Activated CD4-positive, alpha-beta T cell treated with anti-CD3 and anti-CD28 coated beads for 36 hours (primary cell): ENCODE data around the gene HCFC1R1. TPM values are rescaled to one million over a fixed set of nuclear protein-coding genes. Genes with fewer than 3 reads are reported as not detected.

ENCODE experiments used
- ATAC-seq: fragments of 200-7000 bp; cut with Tn5 transposase; one replicate; pipeline ENCODE4 v1.10.0; 2021; ENCODE audit warnings: mild to moderate bottlenecking, moderate library complexity
- CTCF ChIA-PET: fragments of 350-600 bp; sonication (Branson Sonifier 250); formaldehyde crosslinking; loops from one replicate; lab custom pipeline; 2021; ENCODE audit warnings: antibody characterized with exemption; lab: Charles Lee
- POLR2A ChIA-PET: fragments of 350-600 bp; sonication (Branson Sonifier 250); formaldehyde crosslinking; loops from one replicate; lab custom pipeline; 2021; ENCODE audit warnings: antibody characterized with exemption, inconsistent platforms; lab: Charles Lee
- DNase-seq: peaks from one replicate; pipeline ENCODE4 v3.0.0-alpha.2; 2020
- H3K27ac Mint-ChIP-seq: one replicate; pipeline ENCODE4 v1.8.0; 2021; ENCODE audit warnings: mixed read lengths
- H3K27me3 Mint-ChIP-seq: one replicate; pipeline ENCODE4 v1.8.0; 2021; ENCODE audit warnings: mixed read lengths
- H3K36me3 Mint-ChIP-seq: one replicate; pipeline ENCODE4 v1.8.0; 2021; ENCODE audit warnings: low read depth, mixed read lengths
- H3K4me1 Mint-ChIP-seq: one replicate; pipeline ENCODE4 v1.8.0; 2021; ENCODE audit warnings: mixed read lengths
- H3K4me3 Mint-ChIP-seq: one replicate; pipeline ENCODE4 v1.8.0; 2021; ENCODE audit warnings: mild to moderate bottlenecking, moderate library complexity, mixed read lengths
- H3K9me3 Mint-ChIP-seq: one replicate; pipeline ENCODE4 v1.8.0; 2021; ENCODE audit warnings: low read depth, mixed read lengths
- intact Hi-C, 2 experiments: fragments of 100-400 bp; cut with DNase I in 1 of 2; cut with micrococcal nuclease in 1 of 2; formaldehyde crosslinking; loops; one replicate each; pipeline versions ENCODE4 v1.14.2 to v1.15.1; 2022 to 2024; cut with DNase I, micrococcal nuclease
- total RNA-seq, 2 experiments: library from RNA; stranded (reverse); gene quantifications; one replicate each; pipeline ENCODE4 v1.2.3, GENCODE V29; 2021

The HCFC1R1 gene
- total RNA-seq, 2 experiments from 2014 or later: 30.0 to 30.7 TPM

DNA sequence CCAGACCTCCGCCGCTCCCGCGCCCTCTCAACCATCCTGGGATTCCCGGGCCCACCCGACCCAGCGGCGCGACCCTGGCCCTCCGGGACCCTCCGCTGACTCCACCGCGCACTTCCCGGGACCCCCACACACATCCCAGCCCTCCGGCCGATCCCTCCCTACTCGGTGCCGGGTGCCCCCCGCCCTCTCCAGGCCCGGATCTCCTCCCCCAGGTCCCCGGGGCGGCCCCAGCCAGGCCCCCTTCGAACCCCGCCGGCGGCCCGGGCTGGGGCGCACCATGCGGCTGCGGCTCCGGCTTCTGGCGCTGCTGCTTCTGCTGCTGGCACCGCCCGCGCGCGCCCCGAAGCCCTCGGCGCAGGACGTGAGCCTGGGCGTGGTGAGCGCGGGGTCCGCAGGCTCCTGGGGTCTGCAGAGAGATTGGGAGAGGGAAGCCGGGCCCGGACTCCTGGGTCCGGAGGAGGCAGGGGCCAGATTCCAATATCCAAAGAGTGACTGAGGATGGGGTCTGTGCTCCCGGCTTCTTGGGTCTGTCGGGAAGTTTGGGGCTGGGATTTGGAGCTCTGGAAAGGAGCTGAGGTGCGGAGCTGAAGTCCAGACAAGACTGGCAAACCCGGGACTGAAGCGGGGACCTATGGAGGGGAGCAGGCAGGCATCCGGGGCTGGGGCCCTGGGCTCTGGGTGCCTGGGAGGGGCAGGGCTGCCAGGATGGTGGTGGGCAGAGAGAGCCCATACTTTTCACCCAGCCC is 23.1 kb upstream of the HCFC1R1 start:
- DNase-seq: peak; percentile 43
- Mint-ChIP-seq H3K4me1 (peaks cover 19% of the 10 kb centered on the region), H3K4me3 (peak overlapping the region; percentile 43), H3K36me3 (no peaks in the 10 kb centered on the region), H3K27me3 (peaks cover 40% of the 10 kb centered on the region), H3K27ac (no peak overlapping the region), H3K9me3 (no peaks in the 10 kb centered on the region)
- ChIA-PET POLR2A (no interaction called here), CTCF (interaction anchor here (2.1 to 6.0 kb wide), 3 partner anchors 12 to 83 kb away, joined by 5 to 61 read pairs (median 13); no protein-coding TSS in a partner anchor)
- peak; percentile 31 for ATAC-seq
- intact Hi-C loops: no loop called here

DNA sequence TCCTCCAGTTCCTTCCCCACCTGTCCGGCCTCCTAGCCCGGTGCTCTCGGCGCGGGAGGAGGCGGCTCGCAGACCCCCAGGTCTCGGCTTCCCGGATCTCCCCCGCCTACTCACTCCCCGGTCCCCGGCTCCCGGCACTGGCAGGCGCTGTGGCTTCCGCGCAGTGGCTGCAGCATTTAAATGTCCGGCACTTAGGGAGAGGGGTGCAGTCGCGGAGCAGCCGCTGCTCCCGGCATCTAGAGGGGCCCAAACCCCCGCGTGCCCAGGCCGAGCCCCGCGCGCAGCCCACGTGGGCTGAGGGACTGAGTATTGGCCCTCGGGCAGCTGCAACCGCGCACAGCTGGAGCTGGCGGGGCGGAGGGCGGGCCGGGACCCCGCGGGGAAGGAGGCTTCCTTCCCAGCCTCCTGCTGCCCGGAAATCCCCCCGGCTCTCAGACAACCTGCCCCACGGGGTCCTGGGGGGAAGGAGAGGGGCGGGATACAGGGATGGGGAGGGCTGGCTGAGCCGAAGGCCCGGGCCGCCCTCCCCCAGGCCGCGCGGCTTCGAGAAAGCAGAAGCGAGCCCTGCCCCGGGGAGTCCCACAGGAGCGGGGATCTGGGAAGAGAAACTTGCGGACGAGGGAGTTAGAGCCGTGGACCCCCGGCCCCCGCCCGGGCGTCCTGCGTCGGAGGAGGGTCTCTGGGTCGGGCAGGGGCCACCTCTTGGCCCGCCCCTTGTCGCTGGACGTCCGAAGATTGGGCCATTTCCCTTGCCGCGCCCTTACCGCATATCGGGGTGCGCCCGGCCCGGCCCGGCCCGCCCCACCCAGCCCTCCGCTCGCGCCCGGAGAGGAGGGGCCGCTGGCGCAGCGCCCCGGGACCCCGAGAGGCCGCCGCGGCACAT is 22.3 kb upstream of the HCFC1R1 start, which contains the start of gene MMP25:
Gene MMP25 (plus strand): TSS at position 804 of the 883 bp plus-strand sequence. CDS start 357 bp downstream, outside the sequence.
- H3K27ac Mint-ChIP-seq: no peak within 1 kb of the TSS
- POLR2A ChIA-PET: no interaction called here
- CTCF ChIA-PET: interaction anchor here (0.9 to 1.7 kb wide), 5 partner anchors 11 to 122 kb away, joined by 4 to 12 read pairs (median 4); no protein-coding TSS in a partner anchor
- no peaks in the 10 kb centered on the region for H3K36me3 Mint-ChIP-seq
- peak; percentile 19 for ATAC-seq
- peak within 1 kb of the TSS; percentile 63 for H3K4me3 Mint-ChIP-seq
- H3K4me1 Mint-ChIP-seq: peaks cover 14% of the 10 kb centered on the region
- H3K9me3 Mint-ChIP-seq: no peaks in the 10 kb centered on the region
- intact Hi-C loops: no loop called here
- H3K27me3 Mint-ChIP-seq: peaks cover 42% of the 10 kb centered on the region
- DNase-seq: no peak

GRCh38 chr16:3044708-3045107 is 21.0 kb upstream of the HCFC1R1 start:
- no peaks in the 10 kb centered on the region for H3K9me3 Mint-ChIP-seq
- H3K27me3 Mint-ChIP-seq: peaks cover 46% of the 10 kb centered on the region
- H3K4me1 Mint-ChIP-seq: peaks cover 14% of the 10 kb centered on the region
- no peaks in the 10 kb centered on the region for H3K36me3 Mint-ChIP-seq
- ATAC-seq (no peak), DNase-seq (no peak)
- CTCF ChIA-PET: interaction anchor here (0.7 to 1.7 kb wide), 3 partner anchors 13 to 85 kb away, joined by 3 to 12 read pairs (median 8); partner anchors contain the start of genes HCFC1R1 and THOC6
- POLR2A ChIA-PET: interaction anchor here (1.0 kb wide), 1 partner anchor 9 kb away, joined by 4 read pairs; no protein-coding TSS in a partner anchor
- H3K4me3 Mint-ChIP-seq: peak overlapping the region; percentile 63
- intact Hi-C loops: no loop called here
- H3K27ac Mint-ChIP-seq: no peak overlapping the region

GRCh38 chr16:3042376-3042775 is 18.6 kb upstream of the HCFC1R1 start:
- no peak overlapping the region for H3K4me3 Mint-ChIP-seq
- DNase-seq (no peak), ATAC-seq (no peak)
- peaks cover 53% of the 10 kb centered on the region for H3K27me3 Mint-ChIP-seq
- intact Hi-C loops: no loop called here
- ChIA-PET POLR2A (interaction anchor here (0.6 kb wide), 1 partner anchor 53 kb away, joined by 5 read pairs; no protein-coding TSS in a partner anchor), CTCF (interaction anchor here (0.7 to 2.2 kb wide), 5 partner anchors 11 to 120 kb away, joined by 3 to 10 read pairs (median 6); no protein-coding TSS in a partner anchor)
- no peaks in the 10 kb centered on the region for H3K36me3 Mint-ChIP-seq
- no peaks in the 10 kb centered on the region for H3K9me3 Mint-ChIP-seq
- no peak overlapping the region for H3K27ac Mint-ChIP-seq
- H3K4me1 Mint-ChIP-seq: peaks cover 11% of the 10 kb centered on the region

DNA sequence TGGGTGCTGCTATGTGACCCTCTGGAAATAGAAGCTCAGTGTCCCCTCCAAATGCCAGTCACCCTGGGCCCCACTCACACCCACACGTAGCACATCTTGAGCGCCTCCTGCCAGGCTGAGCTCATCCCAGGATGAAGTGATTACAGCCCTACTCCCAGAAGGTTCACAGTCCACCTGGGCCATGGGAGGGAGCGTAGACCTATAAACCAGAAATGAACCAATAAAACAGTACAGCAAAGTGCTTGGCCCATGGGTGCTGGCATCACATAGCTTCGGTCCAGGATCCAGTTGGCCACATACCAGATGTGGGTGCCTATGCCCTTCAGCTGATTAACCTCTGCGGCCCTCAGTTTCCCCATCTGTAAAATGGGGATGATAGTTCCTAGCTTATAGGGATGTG is 15.2 kb upstream of the HCFC1R1 start:
- no peak for DNase-seq
- H3K27me3 Mint-ChIP-seq: peaks cover 53% of the 10 kb centered on the region

GRCh38 chr16:3038256-3038655 is 14.5 kb upstream of the HCFC1R1 start:
- DNase-seq (no peak), ATAC-seq (no peak)
- Mint-ChIP-seq H3K27me3 (peaks cover 54% of the 10 kb centered on the region), H3K9me3 (no peaks in the 10 kb centered on the region), H3K4me3 (no peak overlapping the region), H3K4me1 (peaks cover 7% of the 10 kb centered on the region), H3K27ac (no peak overlapping the region), H3K36me3 (no peaks in the 10 kb centered on the region)
- intact Hi-C loops: no loop called here
- CTCF ChIA-PET: interaction anchor here (0.7 to 2.6 kb wide), 3 partner anchors 8 to 268 kb away, joined by 3 to 15 read pairs (median 6); no protein-coding TSS in a partner anchor
- POLR2A ChIA-PET: no interaction called here

More for the DNA sequence above, 15.2 kb upstream of the HCFC1R1 start:
- ATAC-seq: no peak
- Mint-ChIP-seq H3K4me1 (peaks cover 7% of the 10 kb centered on the region), H3K27ac (no peak overlapping the region), H3K36me3 (no peaks in the 10 kb centered on the region), H3K4me3 (no peak overlapping the region), H3K9me3 (no peaks in the 10 kb centered on the region)
- CTCF ChIA-PET: interaction anchor here (1.0 to 2.6 kb wide), 4 partner anchors 8 to 16 kb away, joined by 3 to 15 read pairs (median 4); no protein-coding TSS in a partner anchor
- POLR2A ChIA-PET: no interaction called here
- intact Hi-C loops: no loop called here

GRCh38 chr16:3036726-3037315 is 13.1 kb upstream of the HCFC1R1 start, which contains the start of gene BICDL2:
BICDL2 (minus strand) TSS chr16:3036944; CDS start chr16:3035496, 1,448 bp downstream.
- ATAC-seq: no peak
- Mint-ChIP-seq H3K27ac (no peak within 1 kb of the TSS), H3K36me3 (no peaks in the 10 kb centered on the region), H3K9me3 (no peaks in the 10 kb centered on the region), H3K4me3 (no peak within 1 kb of the TSS), H3K4me1 (peaks cover 7% of the 10 kb centered on the region), H3K27me3 (peaks cover 60% of the 10 kb centered on the region)
- POLR2A ChIA-PET: no interaction called here
- intact Hi-C loops: no loop called here
- CTCF ChIA-PET: interaction anchor here (0.8 kb wide), 1 partner anchor 143 kb away, joined by 3 read pairs; no protein-coding TSS in a partner anchor
- DNase-seq: no peak

GRCh38 chr16:3035972-3036725 is 12.4 kb upstream of the HCFC1R1 start:
- ATAC-seq (no peak), DNase-seq (no peak)
- no peaks in the 10 kb centered on the region for H3K9me3 Mint-ChIP-seq
- H3K27ac Mint-ChIP-seq: no peak overlapping the region
- intact Hi-C loops: no loop called here
- no peak overlapping the region for H3K4me3 Mint-ChIP-seq
- H3K4me1 Mint-ChIP-seq: peaks cover 7% of the 10 kb centered on the region
- ChIA-PET CTCF (interaction anchor here (1.0 to 9.6 kb wide), 3 partner anchors 33 to 96 kb away, joined by 4 to 130 read pairs (median 104); no protein-coding TSS in a partner anchor), POLR2A (interaction anchor here (0.9 kb wide), 1 partner anchor 8 kb away, joined by 4 read pairs; no protein-coding TSS in a partner anchor)
- H3K27me3 Mint-ChIP-seq: peaks cover 57% of the 10 kb centered on the region
- no peaks in the 10 kb centered on the region for H3K36me3 Mint-ChIP-seq

GRCh38 chr16:3035289-3035971 is 11.7 kb upstream of the HCFC1R1 start:
- DNase-seq (no peak), ATAC-seq (no peak)
- Mint-ChIP-seq H3K4me1 (peaks cover 7% of the 10 kb centered on the region), H3K27me3 (peaks cover 61% of the 10 kb centered on the region), H3K9me3 (no peaks in the 10 kb centered on the region), H3K27ac (no peak overlapping the region), H3K4me3 (no peak overlapping the region), H3K36me3 (no peaks in the 10 kb centered on the region)
- ChIA-PET POLR2A (interaction anchor here (0.9 kb wide), 1 partner anchor 9 kb away, joined by 4 read pairs; no protein-coding TSS in a partner anchor), CTCF (interaction anchor here (0.9 to 9.6 kb wide), 9 partner anchors 10 to 124 kb away, joined by 3 to 130 read pairs (median 4); no protein-coding TSS in a partner anchor)
- intact Hi-C loops: no loop called here
